HG03139 (cell line): ENCODE measurements around the gene ZNF580.
A peak's percentile ranks its signal among the peaks of the same experiment; 100 is the strongest.

Source experiments
- ATAC-seq: cut with Tn5 transposase; IDR thresholded peaks from one replicate; pipeline ENCODE4 v1.9.1; 2021; ENCODE audit not compliant: unreplicated experiment

ZNF580 gene

DNA sequence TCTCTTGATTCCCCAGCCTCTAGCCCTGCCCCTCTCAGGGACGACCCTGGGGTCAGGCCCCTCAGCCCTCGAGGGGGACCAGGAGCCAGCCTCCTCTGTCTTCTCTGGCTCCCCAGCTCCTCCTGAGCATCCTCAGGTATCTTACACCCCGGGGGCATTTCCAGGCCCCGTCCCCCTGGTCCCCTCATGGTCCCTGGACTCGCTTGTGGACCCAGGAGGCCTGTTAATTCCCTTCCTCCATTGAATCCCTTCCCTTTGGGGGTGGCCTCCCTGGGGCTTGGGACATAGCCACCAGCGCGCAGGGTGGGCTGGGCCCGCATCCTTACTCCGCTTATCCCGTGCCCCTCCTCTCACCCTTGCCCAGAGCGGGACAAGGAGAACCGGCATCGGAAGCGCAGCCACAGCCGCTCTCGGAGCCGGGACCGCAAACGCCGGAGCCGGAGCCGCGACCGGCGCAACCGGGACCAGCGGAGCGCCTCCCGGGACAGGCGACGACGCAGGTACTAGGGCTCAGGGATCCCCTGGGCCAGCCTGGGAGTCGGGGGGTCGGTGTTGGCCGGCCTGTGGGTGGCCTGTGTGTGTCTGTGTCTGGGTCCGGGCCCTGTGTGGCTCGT lies 18.2 kb downstream of the ZNF580 start:
- ATAC-seq: no peak

DNA sequence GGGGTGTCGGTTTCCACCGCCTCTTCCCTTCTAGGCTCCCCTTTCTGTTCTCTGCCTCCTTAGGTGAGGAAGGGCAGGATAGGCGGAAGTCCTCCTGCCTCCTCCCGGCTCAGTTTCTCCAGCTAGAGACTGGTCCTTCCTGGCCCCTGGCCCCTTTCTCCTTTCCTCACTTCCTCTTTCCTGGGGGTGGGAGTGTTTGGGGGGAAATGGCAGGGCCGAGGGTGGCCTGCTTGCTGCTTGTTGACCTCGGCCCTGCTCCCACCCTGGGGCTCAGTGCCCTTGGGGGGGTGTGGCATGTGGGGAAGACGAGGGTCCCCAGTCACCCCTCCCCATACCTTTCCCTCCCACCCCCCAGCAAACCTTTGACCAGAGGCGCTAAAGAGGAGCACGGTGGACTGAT lies 19.0 kb downstream of the ZNF580 start:
- ATAC-seq: no peak

DNA sequence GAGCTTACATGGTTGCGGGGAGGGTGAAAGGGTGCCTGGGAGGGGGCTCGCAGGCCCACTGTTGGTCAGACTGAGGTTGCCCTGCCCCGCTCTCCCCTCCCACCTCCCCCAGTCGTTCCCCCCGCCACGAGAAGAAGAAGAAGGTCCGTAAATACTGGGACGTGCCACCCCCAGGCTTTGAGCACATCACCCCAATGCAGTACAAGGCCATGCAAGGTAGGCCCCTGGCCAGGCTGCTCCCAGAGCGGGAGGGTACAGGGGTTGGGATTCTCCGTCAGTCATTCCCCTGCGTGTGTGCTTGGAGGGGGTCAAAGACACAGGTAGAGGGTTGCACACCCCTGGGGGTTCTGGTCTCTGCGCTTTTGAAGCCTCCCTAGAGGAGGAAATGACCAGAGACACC lies 19.6 kb downstream of the ZNF580 start:
- no peak for ATAC-seq

DNA sequence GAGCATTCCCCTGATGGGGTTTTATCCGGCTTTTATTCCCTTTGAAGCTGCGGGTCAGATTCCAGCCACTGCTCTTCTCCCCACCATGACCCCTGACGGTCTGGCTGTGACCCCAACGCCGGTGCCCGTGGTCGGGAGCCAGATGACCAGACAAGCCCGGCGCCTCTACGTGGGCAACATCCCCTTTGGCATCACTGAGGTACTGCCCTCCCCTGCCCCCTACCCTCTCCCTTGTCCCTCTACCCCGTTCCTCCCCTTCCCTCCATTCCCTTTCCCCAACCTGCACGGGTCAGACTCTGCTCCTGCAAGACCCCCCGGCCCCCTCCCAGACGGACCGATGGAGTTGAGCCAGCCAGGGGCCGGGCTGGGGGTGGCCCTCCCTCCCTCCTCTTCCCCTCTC lies 20.2 kb downstream of the ZNF580 start:
- no peak for ATAC-seq

DNA sequence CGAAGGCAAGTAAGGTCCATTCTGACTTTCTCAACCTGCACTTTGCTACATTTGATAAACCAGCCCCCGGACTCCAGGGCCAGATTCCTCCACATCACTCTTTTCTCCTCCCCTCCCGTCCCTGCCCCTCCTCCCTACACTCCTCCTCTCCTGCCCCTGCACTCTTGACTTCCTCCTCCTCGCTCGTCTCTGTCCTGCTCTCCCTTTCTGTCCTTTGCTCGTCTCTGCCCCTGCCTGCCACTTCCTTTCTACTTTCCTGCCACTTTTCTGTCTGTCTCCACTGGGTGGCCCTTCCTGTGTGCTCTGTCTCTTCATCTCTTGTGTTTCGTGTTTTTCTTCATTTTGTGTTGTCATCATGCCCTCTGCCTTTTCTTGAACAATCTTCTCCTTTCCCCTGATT lies 21.0 kb downstream of the ZNF580 start:
- ATAC-seq: no peak

DNA sequence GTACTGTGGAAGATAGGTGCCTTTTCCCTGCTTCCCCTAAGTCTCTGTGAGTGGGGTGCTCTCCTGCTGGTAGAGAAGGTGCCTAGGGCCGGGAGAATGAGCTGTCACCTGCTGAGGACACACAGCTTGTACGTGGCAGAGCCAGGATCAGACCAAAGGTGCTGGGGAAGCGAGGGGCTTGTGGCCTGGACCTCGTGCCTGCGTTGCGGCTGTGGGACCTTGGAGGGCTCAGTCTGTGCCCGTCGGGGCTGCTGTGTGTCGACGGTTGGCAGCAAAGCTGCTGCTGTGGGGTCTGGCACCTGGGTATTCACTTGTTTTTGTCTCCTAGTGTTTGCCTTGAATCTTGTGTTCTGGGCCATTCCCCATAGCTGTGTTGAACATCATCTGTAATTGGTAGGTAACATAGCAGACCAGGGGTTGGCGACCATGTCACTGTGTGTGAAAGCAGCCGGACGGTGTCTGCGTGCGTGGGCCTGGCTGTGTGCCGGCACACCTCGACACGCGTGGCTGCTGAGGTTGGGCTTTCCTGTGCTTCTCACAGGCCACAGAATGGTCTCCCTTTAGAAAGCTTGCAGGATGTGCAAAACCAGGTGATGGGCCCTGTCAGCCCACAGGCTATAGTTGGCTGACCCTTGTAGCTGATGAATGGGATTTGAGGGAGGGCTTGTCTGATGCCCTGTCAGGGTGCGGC lies 23.2 kb downstream of the ZNF580 start:
- no peak for ATAC-seq

DNA sequence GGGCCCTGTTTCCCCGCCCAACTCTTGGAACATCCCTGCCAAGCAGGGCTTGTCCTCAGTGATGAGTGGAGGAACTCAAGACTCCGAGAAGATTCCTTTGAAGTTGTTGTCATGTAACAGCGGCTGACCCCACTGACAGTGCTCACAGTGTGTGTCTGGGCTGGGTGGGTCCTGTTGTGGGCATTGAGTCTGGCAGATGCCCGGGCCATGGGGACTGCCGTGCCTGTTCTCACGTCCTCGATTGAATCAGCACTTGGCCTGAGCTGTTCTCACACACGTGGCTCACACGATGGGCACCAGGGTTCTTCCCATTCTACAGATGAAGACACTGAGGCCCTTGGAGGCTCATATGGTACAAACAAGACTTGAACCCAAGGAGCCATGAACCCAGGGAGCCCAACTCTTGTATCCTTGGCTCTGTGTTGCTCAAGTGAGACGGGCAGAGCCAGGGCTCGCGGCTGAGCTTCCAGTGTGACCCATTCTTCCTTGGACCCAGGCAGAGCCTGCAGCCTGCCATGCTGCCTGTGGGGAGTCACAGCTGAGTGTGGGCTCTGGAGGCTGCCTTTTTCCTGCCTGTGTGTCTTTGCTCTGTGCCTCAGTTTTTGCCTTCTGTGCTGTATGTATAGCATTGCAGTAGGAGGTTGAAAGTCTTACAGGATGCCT lies 25.7 kb downstream of the ZNF580 start:
- ATAC-seq: no peak

DNA sequence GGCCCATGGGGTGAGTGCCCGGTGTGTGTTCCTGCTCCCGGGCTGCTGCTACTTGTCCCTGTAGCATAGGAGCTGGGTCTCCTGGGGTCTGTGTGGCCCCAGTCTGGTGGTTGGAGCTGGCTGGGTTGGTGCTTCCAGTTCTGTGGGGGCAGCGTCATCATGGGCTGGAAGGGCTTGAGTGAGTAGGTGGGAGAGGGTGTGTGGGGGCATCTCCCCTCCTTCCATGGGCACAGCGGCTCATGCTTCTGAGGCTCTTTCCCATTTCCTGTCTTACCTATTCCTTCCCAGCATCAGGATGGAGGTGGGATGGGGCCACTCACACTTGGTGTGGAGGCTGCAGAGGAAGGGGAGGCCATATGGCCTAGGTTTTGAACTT lies 26.2 kb downstream of the ZNF580 start:
- ATAC-seq: no peak

DNA sequence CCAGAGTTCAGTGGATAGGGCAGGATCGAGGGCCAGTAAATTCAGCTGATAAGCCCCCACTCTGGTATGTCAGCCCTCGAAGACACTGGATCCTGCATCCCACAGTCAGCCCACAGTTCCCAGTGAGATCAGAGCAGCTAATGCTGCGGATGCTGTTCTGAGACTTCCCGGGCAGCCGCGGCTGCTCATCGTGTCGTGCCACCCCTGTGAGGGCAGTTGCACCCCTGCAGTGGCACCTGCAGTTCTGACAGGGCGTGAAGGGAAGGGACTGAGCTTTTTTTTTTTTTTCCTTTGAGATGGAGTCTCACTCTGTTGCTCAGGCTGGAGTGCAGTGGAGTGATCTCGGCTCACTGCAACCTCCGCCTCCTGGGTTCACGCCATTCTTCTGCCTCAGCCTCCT lies 26.7 kb downstream of the ZNF580 start:
- no peak for ATAC-seq

DNA sequence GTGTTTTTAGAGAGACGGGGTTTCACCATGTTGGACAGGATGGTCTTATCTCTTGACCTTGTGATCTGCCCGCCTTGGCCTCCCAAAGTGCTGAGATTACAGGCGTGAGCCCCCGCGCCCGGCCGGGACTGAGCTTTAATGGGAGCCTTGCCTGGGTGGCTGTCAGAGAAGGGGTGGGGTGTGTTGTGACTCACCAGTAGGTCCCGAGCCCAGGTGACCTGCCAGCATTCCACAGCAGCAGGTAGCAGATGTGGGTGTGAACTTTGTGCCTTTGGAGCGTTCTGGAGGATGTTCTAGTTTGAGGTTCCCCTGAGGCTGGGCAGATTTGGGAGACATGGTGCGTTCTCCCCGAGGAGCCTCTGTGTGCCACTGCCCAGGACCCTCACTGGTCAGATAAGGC lies 27.2 kb downstream of the ZNF580 start:
- no peak for ATAC-seq

DNA sequence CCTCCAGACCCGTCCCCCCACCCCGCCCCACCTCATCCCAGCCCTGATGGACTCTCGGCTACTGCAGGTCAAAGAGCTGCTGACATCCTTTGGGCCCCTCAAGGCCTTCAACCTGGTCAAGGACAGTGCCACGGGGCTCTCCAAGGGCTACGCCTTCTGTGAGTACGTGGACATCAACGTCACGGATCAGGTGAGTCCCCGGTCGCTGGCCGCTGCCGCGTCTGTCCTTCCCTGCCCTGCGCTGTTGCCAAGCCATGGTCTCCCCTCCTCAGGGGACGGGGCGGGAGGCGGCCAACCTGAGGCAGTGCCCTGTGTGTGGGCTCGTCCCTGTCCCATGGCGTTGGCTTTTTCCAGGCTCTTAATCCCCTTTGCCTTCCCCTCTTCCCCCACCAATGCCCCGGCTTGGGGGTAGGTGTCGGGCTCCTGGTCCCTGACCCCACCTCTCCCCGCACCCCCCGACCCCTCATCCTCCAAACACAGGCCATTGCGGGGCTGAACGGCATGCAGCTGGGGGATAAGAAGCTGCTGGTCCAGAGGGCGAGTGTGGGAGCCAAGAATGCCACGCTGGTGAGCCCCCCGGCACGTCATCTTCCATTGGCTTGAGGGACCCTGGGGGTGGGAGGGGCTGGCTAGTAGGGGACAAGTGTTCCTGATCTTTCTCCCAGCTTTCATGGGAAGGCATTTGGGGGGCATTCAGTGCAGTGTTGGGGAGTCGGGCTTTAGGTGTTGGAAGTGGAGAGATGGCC lies 28.0 kb downstream of the ZNF580 start:
- ATAC-seq: no peak

DNA sequence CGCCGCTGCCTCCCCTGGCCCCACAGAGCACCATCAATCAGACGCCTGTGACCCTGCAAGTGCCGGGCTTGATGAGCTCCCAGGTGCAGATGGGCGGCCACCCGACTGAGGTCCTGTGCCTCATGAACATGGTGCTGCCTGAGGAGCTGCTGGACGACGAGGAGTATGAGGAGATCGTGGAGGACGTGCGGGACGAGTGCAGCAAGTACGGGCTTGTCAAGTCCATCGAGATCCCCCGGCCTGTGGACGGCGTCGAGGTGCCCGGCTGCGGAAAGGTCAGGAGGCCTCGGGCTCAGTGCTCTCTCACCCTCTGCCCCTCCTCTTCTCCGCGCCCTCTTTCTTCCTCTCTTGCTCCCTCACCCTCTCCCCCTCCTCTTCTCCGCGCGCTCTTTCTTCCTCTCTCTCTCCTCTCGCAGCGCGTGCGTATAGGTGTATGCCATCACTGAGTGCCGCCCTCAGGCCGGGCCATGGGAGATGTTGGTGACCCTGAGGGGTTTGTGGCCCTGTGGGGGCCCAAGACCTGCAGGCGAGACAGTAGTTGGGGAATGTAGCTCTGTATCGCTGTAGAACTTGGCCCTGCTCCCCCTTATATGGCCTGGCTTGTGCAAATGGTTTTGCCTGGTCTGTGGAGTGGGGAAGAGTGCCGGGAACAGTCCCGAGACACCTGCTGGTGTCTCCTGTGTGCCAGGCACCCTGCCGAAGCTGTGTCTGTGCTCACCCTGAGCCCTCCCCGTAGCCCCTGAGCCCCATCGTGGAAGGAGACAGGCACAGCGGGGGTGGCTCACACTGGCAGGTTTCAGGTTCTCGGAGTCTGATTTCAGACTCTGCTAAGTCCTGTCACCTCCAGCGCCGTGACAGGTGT lies 28.8 kb downstream of the ZNF580 start:
- ATAC-seq: no peak

DNA sequence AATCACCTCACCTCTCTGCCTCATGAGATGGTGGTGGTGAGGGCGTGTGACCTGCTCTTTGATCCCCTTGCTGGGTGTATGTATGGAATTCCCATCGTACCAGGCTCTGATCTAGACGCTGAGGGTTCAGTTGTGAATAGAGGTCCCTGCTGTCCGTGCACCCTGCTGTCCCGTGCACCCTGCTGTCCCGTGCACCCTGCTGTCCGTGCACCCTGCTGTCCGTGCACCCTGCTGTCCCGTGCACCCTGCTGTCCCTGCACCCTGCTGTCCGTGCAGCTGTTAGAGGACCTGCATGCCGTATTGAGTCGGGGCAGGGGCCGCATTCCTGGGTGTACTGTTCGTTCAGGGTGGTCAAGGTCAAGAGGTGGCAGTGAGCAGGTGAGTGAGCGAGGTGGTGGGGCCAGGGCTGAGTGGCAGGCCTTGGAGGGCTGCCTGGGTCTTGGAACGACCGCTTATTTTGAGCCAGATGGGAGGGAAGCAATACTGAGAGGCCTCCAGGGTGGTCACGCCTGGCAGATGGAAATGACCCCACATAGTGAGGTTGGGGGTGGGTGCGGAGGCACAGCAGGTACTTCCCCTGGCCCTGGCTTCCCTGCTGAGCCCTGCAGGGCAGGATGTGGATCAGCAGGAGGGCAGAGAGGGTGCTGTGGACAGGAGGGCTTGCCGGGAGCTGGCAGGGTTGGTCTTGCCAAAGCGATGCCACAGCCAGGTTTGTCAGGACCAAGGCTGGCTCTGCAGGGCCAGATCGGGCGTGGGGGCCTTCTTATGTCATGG lies 29.7 kb downstream of the ZNF580 start:
- ATAC-seq: no peak

DNA sequence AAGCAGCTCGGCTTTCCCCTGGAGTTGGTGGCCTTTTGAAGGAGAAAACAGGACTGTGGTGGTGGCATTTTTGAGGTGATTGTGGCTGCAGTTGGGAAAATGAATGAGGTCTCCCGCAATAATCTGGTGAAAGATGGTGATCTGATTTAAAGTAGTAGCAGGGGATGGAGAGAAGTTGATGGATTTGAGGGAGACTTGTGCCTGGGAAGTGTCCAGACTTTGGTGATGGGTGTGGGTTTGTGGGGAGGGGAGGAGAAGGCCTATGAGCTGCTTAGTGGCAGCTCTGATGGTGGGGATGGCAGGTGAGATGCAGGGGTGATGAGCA lies 30.2 kb downstream of the ZNF580 start:
- no peak for ATAC-seq

DNA sequence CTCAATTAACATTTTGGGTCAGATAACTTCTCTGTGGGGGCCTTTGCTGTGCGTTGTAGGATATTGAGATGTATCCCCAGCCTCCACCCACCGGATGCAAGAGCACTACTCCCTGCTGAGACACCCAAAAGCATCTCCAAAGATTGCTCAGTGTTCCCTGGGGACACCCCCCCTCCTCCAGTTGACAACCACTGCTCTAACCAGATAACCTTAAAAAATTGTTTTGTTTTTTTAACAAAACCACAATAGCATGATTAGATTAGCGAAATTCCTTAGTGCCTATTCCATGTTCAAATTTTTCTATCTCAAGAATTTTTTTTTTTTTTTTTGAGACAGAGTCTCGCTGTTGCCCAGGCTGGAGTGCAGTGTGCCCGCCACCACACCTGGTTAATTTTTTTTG lies 31.6 kb downstream of the ZNF580 start:
- ATAC-seq: no peak

DNA sequence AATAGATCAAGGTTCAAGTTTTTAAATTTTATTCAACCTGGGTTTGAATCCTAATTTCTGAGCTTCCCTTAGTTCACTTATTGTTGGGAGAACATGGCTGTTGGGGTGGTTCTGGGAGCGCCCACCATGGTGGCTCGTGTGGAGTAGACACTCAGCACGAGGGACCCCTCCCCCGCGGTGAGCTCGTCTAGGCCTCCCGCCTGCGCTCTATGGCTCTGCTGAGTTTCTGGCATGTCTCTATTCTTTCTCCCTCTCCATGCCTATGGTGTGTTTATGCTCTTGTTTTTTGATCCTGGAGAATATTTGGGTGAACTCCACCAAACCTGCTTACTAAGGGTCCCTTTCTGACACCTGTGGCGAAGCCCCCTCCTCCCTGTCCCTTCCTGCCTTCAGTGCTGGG lies 32.7 kb downstream of the ZNF580 start:
- ATAC-seq: no peak

DNA sequence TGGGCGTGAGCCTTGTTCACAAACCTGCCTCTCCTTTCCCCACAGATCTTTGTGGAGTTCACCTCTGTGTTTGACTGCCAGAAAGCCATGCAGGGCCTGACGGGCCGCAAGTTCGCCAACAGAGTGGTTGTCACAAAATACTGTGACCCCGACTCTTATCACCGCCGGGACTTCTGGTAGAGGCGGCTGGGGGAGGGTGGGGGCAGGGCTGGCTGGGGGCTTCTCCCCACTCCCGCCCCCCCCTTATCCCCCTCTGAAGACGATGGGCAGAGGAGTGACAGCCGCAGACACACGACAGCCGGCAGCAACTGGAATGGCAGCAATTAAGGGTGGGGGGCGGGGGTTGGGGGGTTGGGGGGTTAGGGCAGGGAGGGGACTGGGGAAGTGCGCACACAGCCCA lies 33.1 kb downstream of the ZNF580 start:
- no peak for ATAC-seq

DNA sequence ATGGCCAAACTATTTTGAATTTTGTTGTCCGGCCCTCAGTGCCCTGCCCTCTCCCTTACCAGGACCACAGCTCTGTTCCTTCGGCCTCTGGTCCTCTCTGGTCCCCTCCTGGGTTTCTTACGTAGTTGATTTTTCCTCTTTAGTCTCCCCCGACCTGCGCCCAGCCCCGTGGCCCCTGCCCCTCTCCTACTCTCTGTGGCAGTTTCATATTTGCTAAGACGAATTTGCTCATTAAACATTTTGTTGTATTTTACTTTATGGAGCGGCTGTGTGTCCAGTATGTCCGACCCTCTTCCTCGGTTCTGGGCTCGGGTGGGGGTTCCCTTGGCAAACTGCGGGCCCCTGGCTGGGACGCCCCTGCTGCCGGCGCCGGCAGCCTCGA lies 33.6 kb downstream of the ZNF580 start:
- no peak for ATAC-seq

DNA sequence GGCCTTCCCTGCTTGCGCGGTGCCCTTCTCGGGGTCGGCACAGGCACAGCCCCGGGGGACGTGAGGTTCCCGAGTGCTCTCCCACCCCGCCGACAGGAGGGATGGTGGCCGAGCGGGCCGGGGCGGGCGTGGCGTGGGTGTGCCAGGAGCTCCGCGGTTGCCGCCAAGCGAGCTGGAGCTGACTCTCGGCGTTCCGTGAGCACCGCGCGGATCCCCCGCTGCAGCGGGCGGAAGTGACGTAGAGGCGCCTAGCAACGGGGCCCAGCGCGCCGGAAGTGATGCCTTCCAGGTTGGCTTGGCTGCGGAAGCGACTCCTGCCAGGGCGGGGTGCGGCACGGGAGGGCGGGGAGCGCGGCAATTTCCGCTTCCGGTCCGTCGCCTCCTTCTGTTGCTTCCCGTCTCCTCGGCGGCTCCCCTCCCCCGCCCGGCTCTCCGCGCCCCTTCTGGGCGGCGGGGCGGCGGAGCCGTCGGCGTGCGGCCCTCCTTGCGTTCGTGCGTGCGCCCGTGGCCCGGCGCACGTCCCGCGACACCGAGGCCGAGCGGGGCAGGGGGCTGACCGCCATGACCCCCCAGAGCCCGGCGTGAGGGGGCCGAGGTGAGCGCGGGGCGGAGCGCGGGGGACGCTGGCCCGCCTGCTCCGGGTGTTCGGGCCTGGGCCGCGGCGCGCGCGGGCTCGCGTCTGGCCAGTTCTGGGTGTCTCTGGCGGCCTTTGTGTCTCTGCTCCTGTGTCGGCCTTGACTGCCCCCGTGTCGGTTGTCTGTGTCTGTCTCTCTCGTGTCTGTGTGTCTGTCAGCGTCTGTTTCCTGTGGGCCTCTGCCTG lies 34.2 kb downstream of the ZNF580 start, which contains the start of gene EPN1:
EPN1 (plus strand) TSS at position 386 of the 820 bp plus-strand sequence. CDS start 3,402 bp downstream, outside the sequence.
- peak; percentile 64 for ATAC-seq
